ENCODE results near the gene EIF3L.

- TF ChIP-seq NKRF (conservative IDR thresholded peaks at IDR 0.05) (no peak), CREB1 (IDR thresholded peaks at IDR 0.05; ENCODE audit: low read depth) (no peak), CTCF (IDR thresholded peaks at IDR 0.05 in 2 of 3, conservative IDR thresholded peaks at IDR 0.05 in 1 of 3; ENCODE audit: control insufficient read depth in 2 of 3, extremely low read depth in 1 of 3, insufficient read depth in 1 of 3, low read depth in 3 of 3, low read length in 3 of 3) (no peak), FOS (IDR thresholded peaks at IDR 0.05; ENCODE audit: borderline replicate concordance, extremely low read depth, insufficient read length) (no peak), NRF1 (conservative IDR thresholded peaks at IDR 0.05; ENCODE audit: low read depth, low read length) (no peak), ZBTB33 (IDR thresholded peaks at IDR 0.05) (no peak), REST (IDR thresholded peaks at IDR 0.05; ENCODE audit: low read depth, low read length) (no peak), POLR2A (IDR thresholded peaks at IDR 0.05; ENCODE audit: low read depth, low read length) (no peak), SIN3A (IDR thresholded peaks at IDR 0.05; ENCODE audit: low read depth, low read length) (no peak), ZNF592 (IDR thresholded peaks at IDR 0.05) (no peak), IKZF1 (conservative IDR thresholded peaks at IDR 0.05) (no peak), NFIC (IDR thresholded peaks at IDR 0.05; ENCODE audit: low read depth, low read length) (no peak), CUX1 (IDR thresholded peaks at IDR 0.05; ENCODE audit: insufficient replicate concordance, low read depth, low read length) (no peak), TARDBP (IDR thresholded peaks at IDR 0.05; ENCODE audit: borderline replicate concordance) (no peak)
Measured at GRCh38 chr22:37820350-37820749, 28.9 kb upstream of the EIF3L start.
